Right cardiac atrium (tissue), 5 donors: ENCODE measurements around the gene DIP2C. TPM values are rescaled to one million over a fixed set of nuclear protein-coding genes. Genes with fewer than 3 reads are reported as not detected.
"Not testable (repeated sequence)": the region's sequence is repeated elsewhere in the genome, so short reads cannot be mapped to it uniquely, and the experiment has no call there.

Experiments
- ATAC-seq, 2 donors: fragments of 200-7000 bp; cut with Tn5 transposase; one replicate each; pipeline versions ENCODE4 v1.8.0 to v1.9.1; 2020; ENCODE audit warnings: moderate library complexity in 2 of 2, mild to moderate bottlenecking in 1 of 2
- DNase-seq, 3 donors: peaks; one replicate each; pipeline ENCODE4 v3.0.0-alpha.2; 2020
- H3K27ac ChIP-seq: one replicate; pipeline ENCODE4 v1.5.1; 2013; ENCODE audit warnings: mild to moderate bottlenecking, low read length, control low read depth, moderate library complexity
- H3K27me3 ChIP-seq: one replicate; pipeline ENCODE4 v1.6.1; 2013; ENCODE audit not compliant: control insufficient read depth, insufficient read depth
- H3K4me1 ChIP-seq: one replicate; pipeline ENCODE4 v1.6.1; 2013; ENCODE audit warnings: low read length; ENCODE audit not compliant: control insufficient read depth, insufficient read depth
- H3K4me3 ChIP-seq: one replicate; pipeline ENCODE4 v1.5.1; 2013; ENCODE audit warnings: low read length, control low read depth
- H3K9me3 ChIP-seq: one replicate; pipeline ENCODE4 v1.6.1; 2013; ENCODE audit warnings: low read length; ENCODE audit not compliant: control insufficient read depth
- WGBS: extraction: QIAGEN DNeasy Blood & Tissue Kit; methylation state at CpG from one replicate; pipeline ENCODE4 v1.1.7; 2013; 5-methylcytosine and 5-hydroxymethylcytosine counted together
- intact Hi-C, 4 donors: fragments of 100-400 bp; cut with DNase I; formaldehyde crosslinking; loops; one replicate each; pipeline versions ENCODE4 v1.11.0 to v1.14.0; 2022 to 2023
- polyA plus RNA-seq: library from polyadenylated mRNA; stranded (reverse); fragments of 200-250 nt; gene quantifications from one replicate; pipeline ENCODE4 v1.2.3, GENCODE V29; 2013
- total RNA-seq, 4 donors: library from RNA; stranded (reverse); fragmentation: NEBNext Ultra II Directional; extraction: Animal tissue kit (Norgen Biotek cat#: 25700); gene quantifications; one replicate each; pipeline ENCODE4 v1.2.1, GENCODE V29; 2021
- donor health status: healthy with polysubstance abuse.
- donor health status: DM: no; HTN: yes; CAD: no.
- donor health status: DM: no; HTN: no; CAD: no.
- donor health status: DM: no; HTN: yes; CAD: no; lungs with severe emphysema.
- donor health status: DM: yes; HTN: yes; CAD: no.

Gene DIP2C
- total and polyA plus RNA-seq, 5 donors: 7.9 to 31.5 (median 25.5) TPM

DNA sequence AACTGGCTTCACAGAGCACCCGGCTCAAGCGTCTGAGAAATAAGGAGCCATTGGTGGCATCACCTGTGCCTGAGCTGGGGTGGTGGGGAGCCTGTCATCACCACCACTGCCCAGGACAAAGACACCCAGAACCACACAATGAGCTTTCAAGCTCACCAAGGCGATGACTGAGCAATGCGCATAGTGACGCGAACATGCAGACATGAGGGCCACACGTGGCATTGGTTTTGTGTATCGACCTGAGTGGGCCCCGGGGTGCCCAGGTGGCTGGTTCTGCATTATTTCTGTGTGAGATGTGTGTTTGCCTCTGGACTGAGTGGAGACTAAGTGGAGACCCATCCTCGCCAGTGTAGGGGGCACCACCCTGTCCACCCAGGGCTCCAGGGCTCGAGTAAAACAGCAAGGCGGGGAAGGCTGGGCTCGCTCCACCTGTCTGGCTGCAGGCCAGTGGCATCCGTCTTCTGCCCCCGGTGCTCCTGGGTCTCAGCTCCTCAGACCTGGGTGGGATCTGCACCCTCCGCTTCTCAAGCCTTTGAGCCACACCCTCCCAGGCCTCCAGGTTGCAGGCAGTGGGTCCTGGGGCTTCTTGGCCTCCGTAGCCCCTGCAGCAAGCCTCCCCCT, 92.6 kb downstream of the DIP2C start:
- intact Hi-C loops: loop anchor here in 1 of 4 donors (10.0 kb wide), 1 partner anchor 188 kb away; no protein-coding TSS in a partner anchor

DNA sequence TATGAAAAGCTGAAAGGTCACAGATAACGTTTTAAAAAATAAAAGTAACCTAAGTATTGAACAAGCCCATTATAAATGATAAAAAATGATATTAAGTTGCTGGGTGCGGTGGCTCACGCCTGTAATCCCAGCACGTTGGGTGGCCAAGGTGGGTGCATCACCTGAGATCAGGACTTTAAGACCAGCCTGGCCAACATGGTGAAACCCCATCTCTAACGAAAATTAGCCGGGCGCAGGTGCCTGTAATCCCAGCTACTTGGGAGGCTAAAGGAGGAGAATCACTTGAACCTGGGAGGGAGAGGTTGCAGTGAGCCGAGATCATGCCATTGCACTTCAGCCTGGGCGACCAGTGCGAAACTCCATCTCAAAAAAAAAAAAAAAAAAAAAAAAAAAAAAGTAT, 93.3 kb downstream of the DIP2C start:
- not testable (repeated sequence) for H3K4me1 ChIP-seq, H3K9me3 ChIP-seq, DNase-seq, H3K4me3 ChIP-seq, H3K27me3 ChIP-seq, ATAC-seq, H3K27ac ChIP-seq
- intact Hi-C loops: loop anchor here in 1 of 4 donors (10.0 kb wide), 1 partner anchor 189 kb away; no protein-coding TSS in a partner anchor
- WGBS: 96% methylated on average over 10 of the region's 10 CpGs

More for the DNA sequence above, 92.6 kb downstream of the DIP2C start:
- no peak overlapping the region for H3K4me3 ChIP-seq
- DNase-seq (no peak), ATAC-seq (no peak)
- 95% methylated on average over 17 of the region's 17 CpGs for WGBS
- no peak overlapping the region for H3K27ac ChIP-seq
- H3K9me3 ChIP-seq: no peaks in the 10 kb centered on the region
- no peaks in the 10 kb centered on the region for H3K27me3 ChIP-seq
- H3K4me1 ChIP-seq: peaks cover 8% of the 10 kb centered on the region

DNA sequence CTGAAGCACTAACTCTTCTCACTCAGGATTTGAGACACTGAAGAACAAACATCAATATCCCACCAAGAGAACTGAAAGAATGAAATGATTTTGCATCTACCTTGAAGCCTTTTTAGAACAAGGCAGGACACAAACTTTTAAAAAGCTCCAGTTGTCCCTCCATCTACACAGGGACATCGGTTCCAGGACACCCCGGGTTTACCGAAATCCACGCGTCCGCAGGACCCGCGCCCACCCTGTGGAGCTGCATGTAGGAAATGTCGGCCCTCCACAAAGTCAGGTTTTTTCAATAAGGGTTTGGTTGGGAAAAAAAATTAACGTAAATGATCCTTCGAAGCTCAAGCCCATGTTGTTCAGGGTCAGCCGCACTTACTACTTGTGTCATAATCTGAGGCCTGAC, 94.0 kb downstream of the DIP2C start:
- Histone ChIP-seq H3K27me3 (no peaks in the 10 kb centered on the region), H3K9me3 (no peaks in the 10 kb centered on the region), H3K27ac (no peak overlapping the region), H3K4me1 (peaks cover 2% of the 10 kb centered on the region), H3K4me3 (no peak overlapping the region)
- DNase-seq (no peak), ATAC-seq (no peak)
- 99% methylated on average over 12 of the region's 12 CpGs for WGBS
- intact Hi-C loops: loop anchor here in 1 of 4 donors (10.0 kb wide), 1 partner anchor 189 kb away; no protein-coding TSS in a partner anchor

DNA sequence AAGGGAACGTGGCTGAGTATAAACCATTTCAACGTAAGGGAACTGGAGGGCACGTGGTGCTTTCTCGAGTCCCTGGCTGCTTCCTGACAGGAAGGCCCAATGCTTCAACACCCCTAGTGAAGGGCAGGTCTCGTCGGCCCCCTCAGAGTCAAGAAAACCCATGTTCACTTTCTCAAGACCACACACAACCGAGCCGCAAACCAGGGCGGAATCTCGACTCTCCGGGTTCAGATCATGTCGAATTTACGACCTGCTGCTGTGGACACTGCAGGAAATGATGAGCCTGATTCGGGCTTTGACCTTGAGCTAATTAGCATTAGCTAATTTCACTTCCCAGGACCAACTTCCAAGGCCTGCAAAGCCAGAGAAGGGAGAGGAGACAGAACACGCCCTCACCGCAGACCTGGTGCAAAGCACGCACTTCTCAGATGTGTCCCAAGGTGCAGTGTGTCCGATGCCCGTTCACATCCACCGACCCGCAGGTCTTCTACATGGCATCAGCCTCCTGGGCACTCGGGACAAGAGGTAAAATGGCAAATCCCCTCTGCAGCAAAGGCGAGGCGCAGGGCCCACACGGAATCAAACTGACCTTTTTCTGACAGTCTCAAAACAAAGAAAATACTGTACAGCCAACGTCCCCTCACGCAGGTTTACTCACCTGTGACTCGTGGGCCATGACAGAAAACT, 94.7 kb downstream of the DIP2C start:
- intact Hi-C loops: loop anchor here in 1 of 4 donors (10.0 kb wide), 1 partner anchor 190 kb away; no protein-coding TSS in a partner anchor
- Histone ChIP-seq H3K4me1 (peaks cover 2% of the 10 kb centered on the region), H3K9me3 (no peaks in the 10 kb centered on the region), H3K27ac (no peak overlapping the region), H3K27me3 (no peaks in the 10 kb centered on the region), H3K4me3 (no peak overlapping the region)
- 93% methylated on average over 28 of the region's 28 CpGs for WGBS
- ATAC-seq (no peak), DNase-seq (no peak)

DNA sequence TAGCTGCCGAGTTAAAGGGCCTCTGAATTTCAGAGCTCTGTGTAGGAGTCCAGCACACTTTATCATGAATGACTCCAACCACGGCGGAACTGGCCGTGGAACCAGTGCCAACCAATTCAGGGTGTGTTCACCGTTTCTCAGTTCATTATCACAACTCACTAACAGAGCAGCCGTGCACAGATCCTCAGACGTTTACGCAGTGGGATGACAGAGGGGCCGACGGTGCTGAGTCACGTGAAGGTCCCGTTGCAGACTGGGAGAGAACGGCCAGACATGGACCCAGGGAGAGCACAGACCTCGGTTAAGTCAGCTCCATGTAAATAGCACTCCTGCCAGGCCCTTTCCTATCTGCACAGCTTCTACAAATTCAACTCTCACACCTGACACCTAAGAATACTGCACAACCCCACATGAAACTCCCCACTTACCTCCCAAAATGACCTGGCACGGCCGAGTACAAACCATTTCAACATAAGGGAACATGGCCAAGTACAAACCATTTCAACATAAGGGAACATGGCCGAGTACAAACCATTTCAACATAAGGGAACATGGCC, 95.5 kb downstream of the DIP2C start:
- no peaks in the 10 kb centered on the region for H3K9me3 ChIP-seq
- peaks cover 2% of the 10 kb centered on the region for H3K4me1 ChIP-seq
- peak overlapping the region; percentile 39 for H3K27ac ChIP-seq
- DNase-seq (peak; percentile 74 to 79 (median 75)), ATAC-seq (peak; percentile 73 to 87)
- H3K4me3 ChIP-seq: no peak overlapping the region
- H3K27me3 ChIP-seq: no peaks in the 10 kb centered on the region
- intact Hi-C loops: loop anchor here in 1 of 4 donors (10.0 kb wide), 1 partner anchor 191 kb away; no protein-coding TSS in a partner anchor
- 49% methylated on average over 17 of the region's 17 CpGs for WGBS

DNA sequence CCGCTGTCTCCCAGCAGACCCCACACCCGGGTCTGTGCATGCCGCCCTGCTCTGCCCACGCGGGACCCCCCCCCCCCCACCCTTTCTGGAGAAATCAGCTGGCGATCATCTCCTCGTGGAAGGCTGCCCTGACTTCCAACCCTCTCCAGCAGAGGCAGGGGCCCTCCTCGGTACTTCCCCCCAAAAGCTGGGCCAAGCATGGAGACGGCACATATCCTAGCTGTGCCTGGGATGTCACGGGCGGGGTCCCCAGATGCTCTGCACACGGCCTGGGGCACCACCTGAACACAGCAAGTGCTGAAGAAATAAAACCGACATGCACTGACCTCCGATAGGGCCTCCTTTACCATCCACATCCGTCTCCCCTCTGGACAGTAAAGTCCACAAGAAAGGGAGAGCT, 96.0 kb downstream of the DIP2C start:
- no peaks in the 10 kb centered on the region for H3K27me3 ChIP-seq
- intact Hi-C loops: loop anchor here in 1 of 4 donors (10.0 kb wide), 1 partner anchor 191 kb away; no protein-coding TSS in a partner anchor
- peaks cover 4% of the 10 kb centered on the region for H3K4me1 ChIP-seq
- peak; percentile 4 to 15 for ATAC-seq
- no peak overlapping the region for H3K4me3 ChIP-seq
- 82% methylated on average over 15 of the region's 15 CpGs for WGBS
- DNase-seq: no peak
- peak overlapping the region; percentile 39 for H3K27ac ChIP-seq
- no peaks in the 10 kb centered on the region for H3K9me3 ChIP-seq

DNA sequence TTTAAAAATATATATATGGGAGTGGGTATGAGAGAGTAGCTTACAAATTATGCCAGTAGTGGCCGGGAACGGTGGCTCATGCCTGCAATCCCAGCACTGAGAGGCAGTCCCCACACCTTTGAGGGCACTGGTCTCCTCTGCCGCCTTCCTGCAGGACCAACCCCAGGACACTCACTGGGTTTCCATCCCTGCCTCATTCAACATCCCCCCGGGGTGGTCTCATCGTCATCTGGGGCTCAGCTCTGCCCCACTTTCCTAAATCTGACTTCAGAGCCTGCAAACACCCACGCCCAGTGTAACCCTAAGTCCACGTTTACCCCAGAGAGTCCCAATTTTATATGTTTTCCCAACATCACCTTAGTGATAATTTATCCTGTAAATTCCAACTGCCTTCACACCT, 96.5 kb downstream of the DIP2C start:
- Histone ChIP-seq H3K27me3 (no peaks in the 10 kb centered on the region), H3K9me3 (no peaks in the 10 kb centered on the region), H3K4me1 (peaks cover 8% of the 10 kb centered on the region), H3K27ac (no peak overlapping the region), H3K4me3 (no peak overlapping the region)
- intact Hi-C loops: loop anchor here in 1 of 4 donors (10.0 kb wide), 1 partner anchor 192 kb away; no protein-coding TSS in a partner anchor
- no peak for DNase-seq
- ATAC-seq: no peak
- WGBS: 88% methylated on average over 7 of the region's 7 CpGs

DNA sequence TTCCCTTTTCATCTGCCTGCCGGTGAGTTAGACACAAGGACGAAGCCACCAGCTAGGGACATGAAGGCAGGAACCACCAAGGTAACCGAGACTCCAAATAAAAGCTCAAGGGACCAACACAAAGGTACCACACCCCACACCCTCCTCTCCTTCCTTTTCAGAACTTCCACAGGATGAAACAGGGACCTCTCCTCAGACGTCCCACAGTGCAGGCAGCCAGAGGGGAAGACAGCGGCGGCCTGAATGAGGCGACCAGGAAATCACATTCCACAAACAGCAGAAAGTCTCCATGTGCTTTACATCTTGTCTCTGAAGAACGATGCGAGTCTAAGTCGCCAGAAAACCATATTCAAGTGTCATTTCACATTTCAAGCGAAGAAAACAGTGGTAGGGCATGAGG, 97.8 kb downstream of the DIP2C start:
- DNase-seq: no peak
- Histone ChIP-seq H3K27ac (no peak overlapping the region), H3K4me1 (peaks cover 8% of the 10 kb centered on the region), H3K27me3 (no peaks in the 10 kb centered on the region), H3K9me3 (no peaks in the 10 kb centered on the region), H3K4me3 (no peak overlapping the region)
- ATAC-seq: no peak
- WGBS: 73% methylated on average over 11 of the region's 11 CpGs
- intact Hi-C loops: loop anchor here in 1 of 4 donors (10.0 kb wide), 1 partner anchor 193 kb away; no protein-coding TSS in a partner anchor

DNA sequence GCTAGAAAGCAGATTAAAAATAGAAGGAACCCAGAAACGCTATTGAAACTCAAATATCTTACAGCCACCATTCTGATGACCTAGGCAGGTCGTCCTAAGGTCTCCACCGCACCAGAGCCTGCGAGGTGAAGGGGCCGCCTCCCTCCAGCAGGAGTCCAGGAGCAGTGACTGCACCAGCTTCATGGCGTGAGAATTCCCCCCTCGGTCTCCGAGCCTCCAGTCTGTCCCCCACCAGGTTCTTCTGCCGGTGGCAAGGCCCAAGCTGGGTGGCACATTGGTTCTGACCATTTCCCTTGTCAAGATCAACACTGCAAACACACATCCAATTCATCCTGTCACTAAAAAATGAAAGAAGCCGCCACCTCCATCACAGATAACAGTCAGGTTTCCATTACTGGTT, 98.7 kb downstream of the DIP2C start:
- no peaks in the 10 kb centered on the region for H3K27me3 ChIP-seq
- H3K27ac ChIP-seq: no peak overlapping the region
- no peaks in the 10 kb centered on the region for H3K9me3 ChIP-seq
- intact Hi-C loops: loop anchor here in 1 of 4 donors (10.0 kb wide), 1 partner anchor 194 kb away; no protein-coding TSS in a partner anchor
- ATAC-seq: no peak
- H3K4me3 ChIP-seq: no peak overlapping the region
- 95% methylated on average over 10 of the region's 10 CpGs for WGBS
- DNase-seq: no peak
- peaks cover 11% of the 10 kb centered on the region for H3K4me1 ChIP-seq

DNA sequence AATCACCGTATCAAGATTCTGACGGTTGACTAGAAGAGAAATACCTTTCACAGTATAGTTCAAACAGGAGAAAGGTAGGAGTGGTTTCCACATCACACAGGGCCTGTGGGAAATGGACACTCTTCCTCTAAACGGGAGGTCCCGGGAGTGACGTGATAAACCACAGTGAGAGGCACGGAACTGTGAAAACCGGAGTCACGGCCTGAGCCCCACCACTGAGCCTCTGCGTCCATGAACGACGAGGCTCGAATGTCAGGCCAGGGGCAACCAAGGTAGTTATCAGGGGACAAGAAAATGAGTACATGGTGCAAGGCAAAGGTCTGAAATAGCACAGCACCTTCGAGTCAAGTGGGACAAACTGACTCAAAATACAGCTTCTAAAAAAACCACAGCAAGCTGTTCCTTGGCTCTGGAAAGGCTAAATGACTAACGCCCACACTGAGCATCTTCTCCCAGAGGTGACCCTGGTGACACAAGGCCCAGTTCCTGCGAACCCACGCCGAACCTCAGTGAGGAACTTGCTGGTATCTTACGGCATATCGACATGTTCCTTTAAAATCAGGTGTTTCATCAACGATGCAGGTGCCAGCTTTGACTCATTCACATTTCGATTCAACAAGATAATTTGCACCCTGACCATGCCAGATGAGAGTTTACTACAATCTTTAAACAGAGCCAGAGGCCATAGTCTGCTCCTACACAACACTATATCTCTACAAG, 99.3 kb downstream of the DIP2C start:
- H3K27me3 ChIP-seq: no peaks in the 10 kb centered on the region
- DNase-seq (no peak), ATAC-seq (no peak)
- 85% methylated on average over 21 of the region's 21 CpGs for WGBS
- H3K4me3 ChIP-seq: no peak overlapping the region
- no peaks in the 10 kb centered on the region for H3K9me3 ChIP-seq
- H3K4me1 ChIP-seq: peaks cover 11% of the 10 kb centered on the region
- intact Hi-C loops: loop anchor here in 1 of 4 donors (10.0 kb wide), 1 partner anchor 195 kb away; no protein-coding TSS in a partner anchor
- H3K27ac ChIP-seq: no peak overlapping the region
